ENCODE data around the gene VPS13A. TPM values are rescaled to one million over a fixed set of nuclear protein-coding genes. Genes with fewer than 3 reads are reported as not detected.

Gene VPS13A
- total RNA-seq, 2 donors from 2014 or later = 42.5 to 54.4 TPM

- no peaks in the 10 kb centered on the region for H3K27me3 ChIP-seq
- peaks cover 0 to 8% of the 10 kb centered on the region in 2 donors for H3K36me3 ChIP-seq (replicated peaks in 1 of 2; ENCODE audit: insufficient read depth in 1 of 2, low read depth in 2 of 2)
- intact Hi-C loops (cut with DNase I) = no loop called here
- H3K4me3 ChIP-seq = no peak overlapping the region
- H3K9me3 ChIP-seq = no peaks in the 10 kb centered on the region
- DNase-seq (no peak), ATAC-seq (no peak)
- 96 to 97% methylated on average over 5 of the region's 5 CpGs for WGBS, 2 donors
- no peak for TF ChIP-seq CTCF (IDR thresholded peaks at IDR 0.05)
- no peak overlapping the region for H3K27ac ChIP-seq
- no peaks in the 10 kb centered on the region for H3K4me1 ChIP-seq
These were observed 192.7 kb downstream of the VPS13A start for GRCh38 chr9:77370064-77370463.

- H3K4me1 ChIP-seq = no peaks in the 10 kb centered on the region
- no peak for DNase-seq
- no peaks in the 10 kb centered on the region for H3K9me3 ChIP-seq
- peaks cover 0 to 3% of the 10 kb centered on the region in 2 donors for H3K36me3 ChIP-seq (replicated peaks in 1 of 2; ENCODE audit: insufficient read depth in 1 of 2, low read depth in 2 of 2)
- no peak for TF ChIP-seq CTCF (IDR thresholded peaks at IDR 0.05)
- no peak for TF ChIP-seq POLR2A (IDR thresholded peaks at IDR 0.05)
- 95 to 96% methylated on average over 3 of the region's 3 CpGs for WGBS, 2 donors
- intact Hi-C loops (cut with DNase I) = no loop called here
- H3K27ac ChIP-seq = no peak overlapping the region
- H3K4me3 ChIP-seq = no peak overlapping the region
- no peak for ATAC-seq
- H3K27me3 ChIP-seq = no peaks in the 10 kb centered on the region
These were observed 196.9 kb downstream of the VPS13A start for GRCh38 chr9:77374266-77374665.

GRCh38 chr9:77375956-77376532 lies 198.7 kb downstream of the VPS13A start:
- no peaks in the 10 kb centered on the region for H3K27me3 ChIP-seq
- H3K9me3 ChIP-seq = no peaks in the 10 kb centered on the region
- intact Hi-C loops (cut with DNase I) = no loop called here
- H3K36me3 ChIP-seq (replicated peaks in 1 of 2; ENCODE audit: insufficient read depth in 1 of 2, low read depth in 2 of 2) = peaks cover 0 to 1% of the 10 kb centered on the region in 2 donors
- DNase-seq (no peak), ATAC-seq (no peak)
- H3K27ac ChIP-seq = no peak overlapping the region
- 90 to 94% methylated on average over 6 of the region's 6 CpGs for whole genome bisulfite sequencing, 2 donors
- no peaks in the 10 kb centered on the region for H3K4me1 ChIP-seq
- H3K4me3 ChIP-seq = no peak overlapping the region
- TF ChIP-seq CTCF (IDR thresholded peaks at IDR 0.05) (no peak), POLR2A (IDR thresholded peaks at IDR 0.05) (no peak)

DNA sequence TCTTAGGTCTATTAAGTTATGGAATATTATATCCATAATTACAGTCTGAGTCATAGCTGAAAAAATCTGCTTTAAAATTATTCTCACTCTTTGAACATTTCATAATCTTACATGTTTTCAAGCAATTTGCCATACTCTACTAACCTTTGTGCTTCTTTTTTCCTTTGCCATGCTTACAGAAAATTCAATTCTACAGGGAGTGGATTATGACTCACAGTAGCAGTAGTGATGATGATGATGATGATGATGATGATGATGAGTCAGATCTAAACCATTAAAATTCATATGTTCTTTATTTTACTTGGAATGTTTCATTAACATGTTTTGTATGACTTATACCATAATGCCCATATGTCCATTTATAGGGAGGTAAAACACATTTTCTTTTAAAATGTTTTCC lies 207.1 kb downstream of the VPS13A start:
- ATAC-seq = no peak
- Histone ChIP-seq H3K27me3 (no peaks in the 10 kb centered on the region), H3K9me3 (no peaks in the 10 kb centered on the region), H3K27ac (no peak overlapping the region), H3K4me1 (no peaks in the 10 kb centered on the region), H3K4me3 (no peak overlapping the region), H3K36me3 (replicated peaks in 1 of 2; ENCODE audit: insufficient read depth in 1 of 2, low read depth in 2 of 2) (no peaks in the 10 kb centered on the region)
- no peak for DNase-seq
- intact Hi-C loops (cut with DNase I) = no loop called here
- TF ChIP-seq POLR2A (IDR thresholded peaks at IDR 0.05) (no peak), CTCF (IDR thresholded peaks at IDR 0.05) (no peak)

DNA sequence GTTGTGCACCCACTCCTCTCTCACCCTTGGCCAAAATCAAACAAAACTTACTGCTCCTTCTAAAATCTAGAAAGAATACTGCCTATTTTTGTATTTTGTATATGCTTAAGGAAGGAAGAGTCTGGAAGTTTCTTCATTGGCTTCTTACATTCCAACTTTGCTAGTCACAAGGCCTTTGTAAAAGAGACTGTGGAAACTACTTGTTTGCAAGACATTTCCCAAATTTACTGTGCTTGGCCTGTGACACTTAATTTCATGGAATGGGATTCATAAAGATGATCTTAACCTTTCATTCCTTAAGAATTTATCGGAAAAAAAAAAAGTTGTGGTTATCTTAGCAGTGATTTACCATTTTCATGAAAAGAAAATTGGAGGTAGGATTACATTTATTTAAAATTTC lies 208.9 kb downstream of the VPS13A start:
- DNase-seq (no peak), ATAC-seq (no peak)
- Histone ChIP-seq H3K4me3 (no peak overlapping the region), H3K9me3 (no peaks in the 10 kb centered on the region), H3K27ac (no peak overlapping the region), H3K36me3 (replicated peaks in 1 of 2; ENCODE audit: insufficient read depth in 1 of 2, low read depth in 2 of 2) (no peaks in the 10 kb centered on the region), H3K4me1 (no peaks in the 10 kb centered on the region), H3K27me3 (no peaks in the 10 kb centered on the region)
- 44 to 97% methylated on average over 1 of the region's 1 CpG for WGBS, 2 donors
- intact Hi-C loops (cut with DNase I) = no loop called here
- TF ChIP-seq CTCF (IDR thresholded peaks at IDR 0.05) (no peak), POLR2A (IDR thresholded peaks at IDR 0.05) (no peak)
